Pancreas (tissue), 10 donors: ENCODE measurements around the gene TMEM244. TPM values are rescaled to one million over a fixed set of nuclear protein-coding genes. Genes with fewer than 3 reads are reported as not detected.

ENCODE experiments used
- ATAC-seq, 4 donors: fragments of 200-7000 bp; cut with Tn5 transposase; one replicate each; pipeline versions ENCODE4 v1.8.0 to v1.9.1; 2020; ENCODE audit warnings: mild to moderate bottlenecking in 4 of 4, moderate library complexity in 4 of 4
- DNase-seq, 6 donors: peaks; one replicate each; pipeline ENCODE4 v3.0.0-alpha.2; 2020
- FAIRE-seq: peaks from 2 replicates; lab custom pipeline; 2012; peaks lifted over from hg19 to GRCh38; lab: Jason Lieb, UNC
- H3K27ac ChIP-seq, 4 donors: fragments of 200-600 bp; sonication (generic); 1 replicate in 3 of 4; 2 replicates in 1 of 4; pipeline versions ENCODE4 v1.5.0 to v1.8.0; 2020
- H3K27me3 ChIP-seq, 4 donors: fragments of 200-600 bp; one replicate each; pipeline ENCODE4 v1.8.0; 2021
- H3K36me3 ChIP-seq, 3 donors: fragments of 200-600 bp; sonication (generic) in 1 of 3; one replicate each; pipeline versions ENCODE4 v1.5.0 to v1.8.0; 2020 to 2021
- H3K4me1 ChIP-seq, 3 donors: fragments of 200-600 bp; one replicate each; pipeline ENCODE4 v1.8.0; 2021
- H3K4me3 ChIP-seq, 4 donors: fragments of 200-600 bp; sonication (generic) in 2 of 4; one replicate each; pipeline versions ENCODE4 v1.5.0 to v1.8.0; 2020 to 2021
- H3K9me3 ChIP-seq, 4 donors: fragments of 200-600 bp; one replicate each; pipeline ENCODE4 v1.8.0; 2021
- CTCF ChIP-seq, 4 donors: fragments of 200-600 bp; sonication (generic) in 3 of 4; IDR thresholded peaks; one replicate each; pipeline versions ENCODE4 v1.5.0 to v1.8.0; 2021; ENCODE audit warnings: antibody characterized with exemption in 4 of 4
- WGBS, 2 donors: extraction: QIAGEN DNeasy Blood & Tissue Kit; methylation state at CpG; one replicate each; pipeline ENCODE4 v1.1.7; 2013; 5-methylcytosine and 5-hydroxymethylcytosine counted together
- intact Hi-C, 3 donors: fragments of 100-400 bp; cut with DNase I; formaldehyde crosslinking; loops; one replicate each; pipeline versions ENCODE4 v1.11.1 to v1.14.2; 2022
- polyA plus RNA-seq, 2 donors: library from polyadenylated mRNA; stranded (reverse); fragments of 200-250 nt; gene quantifications; one replicate each; pipeline ENCODE4 v1.2.3, GENCODE V29; 2013
- total RNA-seq, 6 donors: library from RNA; stranded (reverse); fragmentation: NEBNext Ultra II Directional in 4 of 6; extraction: Animal tissue kit (Norgen Biotek cat#: 25700) in 4 of 6; gene quantifications; one replicate each; pipeline versions ENCODE4 v1.2.1 to v1.2.4, GENCODE V29; 2021 to 2023
- donor health status: healthy with polysubstance abuse.
- donor health status: DM: no; HTN: no; CAD: no; lungs with moderate emphysema.
- donor health status: DM: no; HTN: no; CAD: no.
- donor health status: control.
- donor health status: control.
- donor health status: Bipolar disorder and iron deficiency.
- donor health status: DM: yes; HTN: yes; CAD: no.
- donor health status: DM: no; HTN: no; CAD: no.
- donor health status: DM: no; HTN: no; CAD: no.
- donor health status: DM: yes; HTN: yes; CAD: no.

Gene TMEM244
- total and polyA plus RNA-seq, 8 donors: not detected

DNA sequence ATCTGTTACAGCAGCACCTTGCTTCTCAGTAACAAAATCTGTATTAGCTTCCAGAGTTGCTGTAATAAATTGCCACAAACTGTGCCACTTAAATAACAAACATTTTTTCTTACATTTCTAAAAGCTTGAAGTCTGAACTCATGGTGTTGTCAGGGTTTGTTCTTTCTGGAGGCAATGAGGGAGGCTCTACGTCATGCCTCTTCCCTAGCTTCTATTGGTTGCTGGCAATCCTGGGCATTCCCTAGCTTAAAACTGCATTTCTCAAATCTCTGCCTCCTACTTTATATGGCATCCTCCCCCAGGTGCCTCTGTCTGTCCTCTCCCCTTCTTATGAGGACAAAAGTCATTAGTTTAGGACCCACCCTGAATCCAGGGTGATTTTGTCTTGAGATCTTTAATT lies 41.6 kb upstream of the TMEM244 start:
- H3K27me3 ChIP-seq: no peaks in the 10 kb centered on the region
- no peak overlapping the region for H3K27ac ChIP-seq
- intact Hi-C loops: no loop called here
- WGBS, 2 donors: 84 to 90% methylated on average over 1 of the region's 1 CpG
- H3K36me3 ChIP-seq: no peaks in the 10 kb centered on the region
- no peaks in the 10 kb centered on the region for H3K4me1 ChIP-seq
- DNase-seq (no peak), FAIRE-seq (no peak), ATAC-seq (no peak)
- no peaks in the 10 kb centered on the region for H3K9me3 ChIP-seq
- no peak overlapping the region for H3K4me3 ChIP-seq
- TF ChIP-seq CTCF (IDR thresholded peaks at IDR 0.05): no peak

- H3K36me3 ChIP-seq: no peaks in the 10 kb centered on the region
- no peak overlapping the region for H3K4me3 ChIP-seq
- intact Hi-C loops: no loop called here
- H3K9me3 ChIP-seq: no peaks in the 10 kb centered on the region
- H3K27me3 ChIP-seq: no peaks in the 10 kb centered on the region
- TF ChIP-seq CTCF (IDR thresholded peaks at IDR 0.05): no peak
- ATAC-seq (no peak), FAIRE-seq (no peak), DNase-seq (no peak)
- no peak overlapping the region for H3K27ac ChIP-seq
- H3K4me1 ChIP-seq: no peaks in the 10 kb centered on the region
Measured at GRCh38 chr6:129901910-129902309, 40.8 kb upstream of the TMEM244 start.

- Histone ChIP-seq H3K4me1 (no peaks in the 10 kb centered on the region), H3K9me3 (no peaks in the 10 kb centered on the region), H3K4me3 (no peak overlapping the region), H3K27ac (no peak overlapping the region), H3K27me3 (no peaks in the 10 kb centered on the region), H3K36me3 (no peaks in the 10 kb centered on the region)
- ATAC-seq (no peak), DNase-seq (no peak), FAIRE-seq (no peak)
- TF ChIP-seq CTCF (IDR thresholded peaks at IDR 0.05): no peak
- intact Hi-C loops: no loop called here
Measured at GRCh38 chr6:129895692-129896091, 34.6 kb upstream of the TMEM244 start.

DNA sequence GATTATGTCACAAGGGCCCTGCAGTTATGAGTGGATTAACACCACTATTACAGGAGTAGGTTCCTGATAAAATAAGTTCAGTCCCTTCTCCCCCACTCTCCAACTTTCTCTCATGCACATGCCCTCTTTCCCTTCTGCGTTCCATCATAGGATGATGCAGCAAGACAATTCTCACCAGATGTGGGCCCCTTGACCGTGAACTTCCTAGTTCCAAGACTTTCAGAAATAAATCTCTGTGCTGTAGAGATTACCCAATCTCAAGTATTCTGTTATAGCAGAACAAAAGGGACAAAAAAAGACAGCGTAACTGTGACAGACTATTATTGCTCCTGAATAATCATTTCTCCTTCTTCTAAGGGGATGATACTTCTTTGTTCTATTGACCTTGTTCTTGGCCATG lies 33.8 kb upstream of the TMEM244 start:
- Histone ChIP-seq H3K27ac (no peak overlapping the region), H3K4me1 (no peaks in the 10 kb centered on the region), H3K27me3 (no peaks in the 10 kb centered on the region), H3K9me3 (no peaks in the 10 kb centered on the region), H3K36me3 (no peaks in the 10 kb centered on the region), H3K4me3 (no peak overlapping the region)
- no peak for DNase-seq
- intact Hi-C loops: no loop called here
- peak in 1 of 4 donors; percentile 41 for ATAC-seq
- no peak for FAIRE-seq
- 71 to 81% methylated on average over 3 of the region's 3 CpGs for WGBS, 2 donors
- TF ChIP-seq CTCF (IDR thresholded peaks at IDR 0.05): no peak

GRCh38 chr6:129893640-129894039 lies 32.5 kb upstream of the TMEM244 start:
- Histone ChIP-seq H3K4me1 (no peaks in the 10 kb centered on the region), H3K4me3 (no peak overlapping the region), H3K36me3 (no peaks in the 10 kb centered on the region), H3K9me3 (no peaks in the 10 kb centered on the region), H3K27ac (no peak overlapping the region), H3K27me3 (no peaks in the 10 kb centered on the region)
- TF ChIP-seq CTCF (IDR thresholded peaks at IDR 0.05): peak in 2 of 4 donors; percentile 21 to 35
- DNase-seq (no peak), ATAC-seq (no peak), FAIRE-seq (no peak)
- intact Hi-C loops: no loop called here
